GM18499 (cell line): ENCODE measurements around the gene FASTKD3.
A peak's percentile ranks its signal among the peaks of the same experiment; 100 is the strongest.

Experiments
- ATAC-seq: cut with Tn5 transposase; IDR thresholded peaks from one replicate; pipeline ENCODE4 v1.9.1; 2021; ENCODE audit warnings: moderate number of reproducible peaks; ENCODE audit not compliant: insufficient read depth, unreplicated experiment

FASTKD3 gene

GRCh38 chr5:7882926-7883325, 14.1 kb upstream of the FASTKD3 start:
- ATAC-seq, result no peak

DNA sequence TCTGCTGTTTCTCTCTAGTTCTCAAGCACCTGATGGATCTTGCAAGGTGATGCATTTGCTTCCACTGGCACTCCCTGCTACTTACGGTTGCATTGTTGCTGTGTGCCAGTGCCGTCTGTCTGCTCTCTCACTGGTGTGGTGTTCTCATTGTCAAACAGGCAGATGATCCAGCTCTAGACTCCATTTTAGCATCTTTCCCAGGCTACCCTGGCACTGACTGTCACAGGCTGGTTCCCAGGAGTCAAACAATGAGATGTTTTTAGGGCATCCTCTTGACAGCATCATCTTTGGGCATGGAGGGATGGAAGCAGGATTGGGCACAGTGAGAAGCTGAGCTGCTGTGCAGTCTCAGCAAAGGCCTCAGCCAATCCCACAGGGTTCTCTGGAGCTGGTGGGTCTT, 13.0 kb upstream of the FASTKD3 start:
- no peak for ATAC-seq

DNA sequence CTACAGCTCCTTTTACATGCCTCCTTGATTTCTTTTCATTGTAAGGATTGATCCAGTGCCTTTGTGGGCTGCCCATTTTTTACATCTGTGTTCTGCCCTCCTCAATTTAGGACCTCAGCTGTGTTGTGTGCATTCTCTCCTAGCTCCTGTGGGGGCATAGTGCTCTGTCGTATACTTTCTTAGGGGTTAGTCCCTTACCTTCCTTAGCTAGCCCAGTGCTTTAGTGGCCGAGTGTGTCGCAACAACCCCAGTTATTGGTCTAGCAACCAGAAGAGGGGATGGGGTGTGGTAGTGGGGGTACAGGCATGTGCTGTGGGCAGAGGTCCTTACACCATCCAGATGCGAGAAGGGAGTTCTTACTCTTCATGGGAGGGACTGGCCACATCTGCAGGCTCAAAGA, 12.3 kb upstream of the FASTKD3 start:
- ATAC-seq, result no peak

- ATAC-seq, result peak; percentile 99
Measured at GRCh38 chr5:7878381-7878873, 9.6 kb upstream of the FASTKD3 start.

GRCh38 chr5:7877851-7878250, 9.0 kb upstream of the FASTKD3 start:
- ATAC-seq, result no peak

GRCh38 chr5:7876867-7877266, 8.0 kb upstream of the FASTKD3 start:
- no peak for ATAC-seq

- no peak for ATAC-seq
Measured at GRCh38 chr5:7875151-7875550, 6.3 kb upstream of the FASTKD3 start.

GRCh38 chr5:7874639-7875038, 5.8 kb upstream of the FASTKD3 start:
- ATAC-seq, result no peak

GRCh38 chr5:7873216-7873615, 4.4 kb upstream of the FASTKD3 start:
- ATAC-seq, result no peak

DNA sequence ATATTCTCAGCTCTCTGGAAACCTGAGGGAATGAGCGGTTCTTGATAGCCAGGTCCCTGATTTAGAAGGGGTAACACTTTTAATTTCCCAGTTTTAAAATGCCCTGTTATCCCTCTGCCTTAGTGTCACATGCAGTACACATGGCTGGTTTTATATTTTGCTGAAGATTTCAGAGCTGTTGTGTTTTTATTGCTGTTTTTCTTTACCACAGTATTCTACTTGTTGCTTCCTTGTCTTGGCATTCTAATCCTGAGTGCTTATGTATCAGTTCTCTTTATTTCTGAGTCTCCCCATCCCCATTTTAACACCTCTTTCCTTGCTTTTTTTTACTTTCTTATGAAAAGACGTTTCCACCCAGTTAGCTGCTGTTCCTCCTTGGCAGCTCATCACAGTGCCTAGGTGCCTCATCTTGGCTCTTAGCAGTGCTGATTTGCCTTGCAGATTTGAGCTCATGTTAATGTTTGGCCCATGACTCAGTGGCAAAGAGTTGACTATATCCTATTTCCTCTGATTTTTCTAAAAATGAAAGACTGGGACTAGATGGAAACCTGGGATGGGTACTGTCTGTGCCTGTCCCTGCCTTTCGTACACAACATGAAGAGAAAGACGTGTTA, 3.8 kb upstream of the FASTKD3 start:
- no peak for ATAC-seq

DNA sequence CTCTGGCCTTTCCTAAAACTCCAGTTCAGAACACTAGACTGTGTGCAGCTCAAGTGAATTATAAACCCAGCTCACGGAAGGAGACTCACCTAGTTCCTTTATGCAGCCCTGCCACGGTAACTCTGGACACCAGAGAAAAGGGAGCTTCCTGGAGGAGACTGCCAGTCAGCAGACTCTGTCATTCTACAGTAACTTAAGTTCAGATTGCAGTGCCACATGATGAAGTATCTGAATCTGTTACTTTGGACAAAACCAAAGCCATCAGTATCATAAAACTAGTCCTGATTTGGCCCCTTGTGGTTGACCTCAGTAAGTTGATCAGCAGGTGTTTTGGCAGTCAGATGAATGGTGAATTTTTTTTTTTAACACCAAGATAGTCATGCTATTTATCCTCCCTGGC, 2.8 kb upstream of the FASTKD3 start:
- ATAC-seq, result peak; percentile 25

GRCh38 chr5:7869474-7870136, 774 bp upstream of the FASTKD3 start:
- peak; percentile 0 for ATAC-seq

DNA sequence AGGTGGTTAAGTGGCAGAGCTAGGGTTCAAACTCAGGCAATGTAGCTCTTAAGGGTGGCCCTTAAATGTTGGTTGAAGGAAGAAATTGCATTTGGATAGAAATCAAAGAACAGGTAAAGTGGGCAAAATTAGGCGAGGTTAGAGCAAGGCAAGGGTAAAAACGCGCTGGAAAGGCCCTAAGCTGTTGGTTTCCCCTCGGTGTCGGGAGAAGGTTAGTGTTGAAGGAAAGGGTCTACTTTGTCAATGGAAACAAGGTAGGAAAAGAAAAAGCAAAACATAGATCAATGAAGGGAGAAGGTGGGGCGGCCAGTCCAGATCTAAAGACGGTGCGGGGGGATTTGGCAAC, 431 bp downstream of the FASTKD3 start:
- no peak for ATAC-seq

DNA sequence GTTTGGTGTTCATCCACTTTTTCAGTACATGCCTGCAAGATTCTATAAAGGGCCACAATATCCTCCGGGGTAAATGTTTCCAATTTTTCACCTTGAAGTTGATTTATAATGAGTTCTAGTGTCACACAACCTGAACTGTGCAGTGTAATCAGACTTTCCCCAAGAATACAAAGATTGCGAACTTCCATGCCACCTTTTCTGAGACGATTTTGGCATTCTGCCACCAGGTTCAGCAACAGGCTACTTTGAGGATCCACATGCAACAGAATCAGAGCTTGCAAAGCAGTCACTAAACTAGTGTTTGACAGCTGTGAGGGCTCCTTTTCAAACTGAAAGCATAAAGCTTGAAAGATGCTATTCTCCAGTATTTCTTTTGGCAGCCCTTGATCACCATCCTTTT, 1.6 kb downstream of the FASTKD3 start:
- ATAC-seq, result no peak

DNA sequence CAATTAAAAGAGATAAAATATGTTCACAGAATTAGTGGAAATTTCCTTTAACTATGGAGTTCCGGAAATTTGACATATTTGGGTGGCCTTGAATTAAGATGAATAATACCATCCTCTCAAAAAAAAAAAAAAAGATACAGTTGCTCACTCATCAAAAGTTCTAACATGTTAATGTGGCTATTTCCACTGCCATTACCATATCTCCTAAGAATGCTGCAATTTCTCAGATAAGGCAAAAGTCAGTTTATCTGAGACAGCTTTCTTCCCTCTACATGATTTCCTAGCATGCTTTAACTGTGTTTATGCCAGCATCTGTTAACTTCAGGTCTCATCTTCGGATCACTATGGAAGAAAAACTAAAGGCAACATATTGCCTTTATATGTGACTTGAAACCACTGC, 2.6 kb downstream of the FASTKD3 start:
- no peak for ATAC-seq

DNA sequence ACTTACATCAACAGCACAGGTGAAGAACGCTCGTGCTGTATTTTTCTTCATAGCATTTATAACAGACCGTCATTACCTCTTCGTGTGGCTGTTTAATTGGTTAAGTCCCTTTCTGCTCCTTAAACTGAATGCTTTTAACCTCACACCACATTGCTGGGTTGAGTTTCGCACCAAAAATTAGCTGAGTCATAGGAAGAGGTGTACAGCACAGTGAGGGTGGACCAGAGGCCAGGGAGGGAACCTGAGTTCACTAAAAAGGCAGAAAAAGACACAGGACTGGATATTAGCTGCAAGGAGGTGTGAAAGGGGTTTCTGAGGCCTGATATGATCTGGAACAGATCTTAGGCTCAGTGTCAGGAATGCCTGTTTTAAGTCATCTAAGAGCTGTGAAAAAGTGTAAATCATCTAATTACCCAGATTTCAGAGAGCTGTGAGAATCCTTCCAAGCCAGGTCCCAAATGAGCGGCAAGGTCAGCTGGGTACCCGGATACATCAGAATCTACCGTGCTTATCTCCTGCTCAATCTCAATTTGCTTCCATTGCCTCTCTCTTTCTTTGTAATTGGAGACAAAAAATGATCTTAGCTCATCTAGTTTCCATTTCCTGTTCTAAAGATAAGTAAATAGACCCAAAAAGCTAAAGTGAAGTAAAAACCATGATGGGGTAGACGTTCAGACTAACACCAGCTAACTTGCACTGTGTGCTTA, 10.8 kb downstream of the FASTKD3 start:
- no peak for ATAC-seq

GRCh38 chr5:7857361-7857760, 11.5 kb downstream of the FASTKD3 start:
- no peak for ATAC-seq

- no peak for ATAC-seq
Measured at GRCh38 chr5:7856855-7857254, 12.0 kb downstream of the FASTKD3 start.

GRCh38 chr5:7855611-7856010, 13.2 kb downstream of the FASTKD3 start:
- ATAC-seq, result no peak

DNA sequence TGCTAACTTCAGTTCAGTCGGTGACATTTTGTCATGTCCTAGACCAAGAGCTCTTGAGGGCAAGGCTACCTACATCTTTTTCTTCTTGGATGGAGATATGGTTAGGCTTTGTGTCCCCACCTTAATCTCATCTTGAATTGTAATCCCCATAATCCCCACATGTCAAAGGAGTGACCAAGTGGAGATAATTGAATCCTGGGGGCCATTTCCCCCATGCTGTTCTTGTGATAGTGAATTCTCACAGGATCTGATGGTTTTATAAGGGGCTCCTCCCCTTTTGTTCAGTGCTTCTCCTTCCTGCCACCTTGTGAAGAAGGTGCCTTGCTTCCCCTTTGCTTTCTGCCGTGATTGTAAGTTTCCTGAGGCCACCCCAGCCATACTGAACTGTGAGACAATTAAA, 15.8 kb downstream of the FASTKD3 start:
- ATAC-seq, result no peak

DNA sequence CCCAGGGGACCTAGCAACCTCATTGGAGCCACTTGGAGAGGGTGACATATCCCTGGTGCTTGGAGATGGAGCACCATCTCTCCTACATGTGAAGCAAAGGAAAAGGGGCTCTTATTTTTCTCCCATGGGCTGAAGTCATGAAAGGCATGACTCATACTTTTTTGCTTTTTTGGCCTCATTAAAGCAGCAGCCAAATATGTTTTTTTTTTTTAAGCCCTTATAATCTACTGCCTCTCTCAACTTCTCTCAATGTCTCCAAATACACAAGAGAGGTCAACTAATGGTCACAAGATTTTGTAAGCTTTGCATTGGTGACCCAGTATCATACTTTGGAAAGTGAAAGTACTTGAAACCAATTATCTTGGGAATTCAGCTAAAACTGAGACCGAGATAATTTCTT, 16.3 kb downstream of the FASTKD3 start:
- no peak for ATAC-seq
